LNCAP (cell line): Measurements from ENCODE around the gene CREBL2.

ENCODE experiments used
- CTCF ChIP-seq: fragments of 450-650 bp; IDR thresholded peaks from 2 replicates; pipeline ENCODE4 v1.5.1; 2017; ENCODE audit warnings: mild to moderate bottlenecking

The CREBL2 gene

GRCh38 chr12:12669020-12669419 is 57.3 kb downstream of the CREBL2 start:
- TF ChIP-seq CTCF: no peak

DNA sequence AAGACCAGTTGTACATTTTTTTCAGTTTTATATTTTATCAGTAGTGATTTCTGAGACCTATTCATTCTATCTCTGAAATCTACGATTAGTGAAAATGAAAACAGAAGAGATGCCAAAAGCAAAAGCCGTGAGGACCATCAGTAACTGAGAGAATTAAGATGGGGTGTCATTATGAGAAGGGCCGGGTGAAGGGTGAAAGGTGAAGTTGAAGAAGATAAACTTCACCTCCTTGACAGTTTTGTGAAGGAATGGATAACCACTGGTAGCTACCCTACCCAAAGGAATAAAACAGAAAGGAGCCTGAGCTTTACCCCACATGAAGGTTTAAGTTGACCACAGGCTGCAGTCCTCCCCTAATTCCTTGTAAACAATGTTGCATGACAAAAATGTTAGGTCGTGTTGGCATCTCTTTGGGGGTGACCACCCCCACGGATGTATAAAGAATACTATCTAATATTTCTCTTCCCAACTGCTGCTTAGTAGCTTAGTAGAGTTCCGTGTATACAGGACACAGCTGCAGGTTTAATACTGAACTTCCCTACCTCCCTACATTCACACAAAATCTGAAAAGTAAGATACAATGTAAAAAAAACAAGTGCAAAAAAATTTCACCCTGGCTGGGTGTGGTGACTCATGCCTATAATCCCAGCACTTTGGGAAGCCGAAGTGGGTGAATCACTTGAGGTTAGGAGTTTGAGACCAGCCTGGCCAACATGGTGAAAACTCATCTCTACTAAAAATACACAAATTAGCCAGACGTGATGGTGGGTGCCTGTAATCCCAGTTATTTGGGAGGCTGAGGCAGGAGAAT is 60.4 kb downstream of the CREBL2 start:
- TF ChIP-seq CTCF: no peak

DNA sequence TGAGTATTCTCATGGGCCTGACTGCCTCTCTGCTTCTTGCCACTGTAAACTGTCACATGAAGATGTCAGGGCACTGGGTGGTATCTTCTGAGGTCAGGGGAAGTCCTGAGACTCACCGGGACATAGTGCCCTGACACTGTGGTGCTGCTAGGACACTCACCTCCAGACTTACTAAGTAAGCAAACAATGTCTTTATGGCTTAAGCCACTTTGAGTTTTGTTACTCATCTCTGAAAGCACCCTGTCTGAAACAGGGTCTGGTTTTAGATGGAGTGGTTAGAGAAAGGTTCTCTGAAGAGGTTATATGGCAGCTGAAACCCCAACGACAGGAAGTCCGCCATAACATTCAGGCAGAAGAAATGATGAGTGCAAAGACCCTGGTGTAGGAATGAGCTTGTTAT is 61.6 kb downstream of the CREBL2 start:
- no peak for TF ChIP-seq CTCF

GRCh38 chr12:12676605-12677004 is 64.9 kb downstream of the CREBL2 start:
- no peak for TF ChIP-seq CTCF

DNA sequence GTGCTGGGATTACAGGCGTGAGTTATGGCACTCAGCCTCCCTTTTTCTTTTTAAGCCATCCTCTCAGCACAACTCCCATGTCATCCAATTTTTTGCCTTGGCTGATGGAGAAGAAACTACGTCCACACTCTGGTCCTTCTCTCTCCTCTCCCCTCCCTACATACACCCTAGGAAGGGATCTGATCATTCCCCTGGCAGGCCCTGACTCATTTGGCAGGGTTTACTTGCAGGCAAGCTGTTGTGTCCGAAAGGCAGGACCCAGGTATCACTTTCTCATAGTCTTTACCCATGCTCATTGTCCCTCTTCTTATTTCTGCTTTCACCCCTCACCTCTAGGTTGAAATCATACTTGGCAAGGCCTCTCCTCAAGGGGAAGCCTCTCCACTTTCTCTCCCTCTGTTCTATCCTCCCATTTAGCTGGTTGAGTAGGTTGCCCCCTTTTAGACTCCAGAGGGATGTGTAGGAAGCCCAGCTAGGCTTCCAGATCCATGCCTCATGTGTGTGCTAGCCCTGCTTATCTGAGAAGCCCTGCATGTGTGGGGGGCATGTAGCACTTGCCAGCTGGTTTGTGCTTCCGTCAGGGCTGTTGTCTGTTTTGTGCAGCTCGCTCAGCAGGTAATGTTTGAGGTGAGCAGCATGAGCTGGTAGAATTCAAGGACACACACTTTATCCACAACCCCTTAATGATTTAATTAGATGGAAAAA is 69.5 kb downstream of the CREBL2 start:
- TF ChIP-seq CTCF: no peak

DNA sequence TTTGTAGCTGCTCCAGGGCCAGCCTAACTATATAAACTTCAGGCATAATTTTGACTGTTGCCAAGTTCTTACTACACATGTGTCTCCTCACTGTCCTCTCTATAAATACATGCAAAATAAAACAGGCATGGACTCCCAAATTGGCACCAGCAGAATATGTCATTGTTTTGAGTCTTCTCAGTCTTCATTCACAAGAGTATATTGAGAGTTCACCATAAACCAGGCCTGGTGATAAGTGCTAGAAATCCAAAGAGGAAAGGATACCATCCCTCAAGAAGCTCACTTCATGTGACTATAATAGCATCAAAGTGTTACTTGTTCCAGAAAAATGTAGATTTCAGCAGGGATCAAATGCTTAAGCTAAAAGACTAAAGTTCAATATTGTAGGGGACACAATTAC is 70.6 kb downstream of the CREBL2 start:
- no peak for TF ChIP-seq CTCF

GRCh38 chr12:12683136-12683697 is 71.5 kb downstream of the CREBL2 start:
- no peak for TF ChIP-seq CTCF
